Suprapubic skin (tissue), 4 donors: ENCODE data around the gene KIF5C. TPM values are rescaled to one million over a fixed set of nuclear protein-coding genes. Genes with fewer than 3 reads are reported as not detected.

ENCODE experiments used
- DNase-seq, 2 donors: peaks; one replicate each; pipeline ENCODE4 v3.0.0-alpha.2; 2019; ENCODE audit warnings: low spot score in 2 of 2
- H3K27ac ChIP-seq: fragments of 200-600 bp; sonication (generic); one replicate; pipeline ENCODE4 v1.5.1; 2019
- H3K27me3 ChIP-seq: fragments of 200-600 bp; sonication (generic); one replicate; pipeline ENCODE4 v1.5.1; 2019
- H3K36me3 ChIP-seq: fragments of 200-600 bp; sonication (generic); one replicate; pipeline ENCODE4 v1.5.1; 2019
- H3K4me1 ChIP-seq: fragments of 200-600 bp; sonication (generic); one replicate; pipeline ENCODE4 v1.5.1; 2019
- H3K4me3 ChIP-seq: fragments of 200-600 bp; sonication (generic); one replicate; pipeline ENCODE4 v1.5.1; 2019; ENCODE audit warnings: mild to moderate bottlenecking
- H3K9me3 ChIP-seq: fragments of 200-600 bp; sonication (generic); one replicate; pipeline ENCODE4 v1.5.1; 2019
- EP300 ChIP-seq: sonication (generic); formaldehyde crosslinking; IDR thresholded peaks from one replicate; pipeline ENCODE4 v1.6.1; 2017; ENCODE audit warnings: antibody characterized with exemption
- POLR2A ChIP-seq, 2 donors: fragments of 450-650 bp; IDR thresholded peaks; one replicate each; pipeline ENCODE4 v1.6.1; 2017; ENCODE audit warnings: antibody characterized with exemption in 2 of 2, mild to moderate bottlenecking in 2 of 2, moderate library complexity in 2 of 2
- POLR2AphosphoS5 ChIP-seq, 3 donors: sonication (generic); formaldehyde crosslinking; IDR thresholded peaks; one replicate each; pipeline ENCODE4 v1.6.1; 2017; ENCODE audit warnings: antibody characterized with exemption in 3 of 3
- WGBS: methylation state at CpG from one replicate; pipeline ENCODE4 v1.1.5; 2018; 5-methylcytosine and 5-hydroxymethylcytosine counted together
- total RNA-seq, 4 donors: library from RNA; depleted of rRNA; stranded (reverse); fragments of >200 nt; gene quantifications; one replicate each; pipeline ENCODE4 v1.1.0, GENCODE V29; 2016
- TF ChIP-seq, protein P1 (sequence below), 2 donors: fragments of 200-600 bp in 1 of 2; fragments of 450-650 bp in 1 of 2; sonication (generic) in 1 of 2; IDR thresholded peaks; one replicate each; pipeline ENCODE4 v1.5.1; 2016 to 2019; ENCODE audit warnings: antibody characterized with exemption in 2 of 2, mild to moderate bottlenecking in 1 of 2, moderate library complexity in 1 of 2

The KIF5C gene
- total RNA-seq, 4 donors from 2014 or later, result 0.30 to 3.2 (median 1.5) TPM

DNA sequence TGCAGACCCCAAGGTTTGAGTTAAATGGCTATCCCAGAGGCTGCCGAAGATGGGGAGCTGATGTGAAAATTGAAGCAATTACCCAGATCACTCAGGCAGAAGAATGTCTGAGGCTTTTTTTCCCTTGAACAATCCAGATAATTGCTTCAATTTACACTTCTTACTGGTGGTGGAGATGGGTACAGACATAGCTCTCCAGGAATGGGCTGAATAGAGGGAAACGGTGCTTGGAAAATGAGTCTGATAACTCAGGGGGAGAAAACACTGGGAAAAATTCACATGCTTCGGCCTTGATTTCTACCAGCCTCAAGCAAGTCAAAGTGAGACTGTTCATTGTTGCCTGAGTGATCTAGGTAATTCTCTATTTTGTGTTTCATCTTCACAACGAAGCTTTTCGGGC, 9.5 kb upstream of the KIF5C start:
- DNase-seq, result no peak
- H3K36me3 ChIP-seq, result no peaks in the 10 kb centered on the region
- no peaks in the 10 kb centered on the region for H3K9me3 ChIP-seq
- no peak overlapping the region for H3K4me3 ChIP-seq
- TF ChIP-seq POLR2AphosphoS5 (IDR thresholded peaks at IDR 0.05), result no peak
- TF ChIP-seq EP300, result no peak
- TF ChIP-seq POLR2A (IDR thresholded peaks at IDR 0.05), result no peak
- TF ChIP-seq, protein P1, sequence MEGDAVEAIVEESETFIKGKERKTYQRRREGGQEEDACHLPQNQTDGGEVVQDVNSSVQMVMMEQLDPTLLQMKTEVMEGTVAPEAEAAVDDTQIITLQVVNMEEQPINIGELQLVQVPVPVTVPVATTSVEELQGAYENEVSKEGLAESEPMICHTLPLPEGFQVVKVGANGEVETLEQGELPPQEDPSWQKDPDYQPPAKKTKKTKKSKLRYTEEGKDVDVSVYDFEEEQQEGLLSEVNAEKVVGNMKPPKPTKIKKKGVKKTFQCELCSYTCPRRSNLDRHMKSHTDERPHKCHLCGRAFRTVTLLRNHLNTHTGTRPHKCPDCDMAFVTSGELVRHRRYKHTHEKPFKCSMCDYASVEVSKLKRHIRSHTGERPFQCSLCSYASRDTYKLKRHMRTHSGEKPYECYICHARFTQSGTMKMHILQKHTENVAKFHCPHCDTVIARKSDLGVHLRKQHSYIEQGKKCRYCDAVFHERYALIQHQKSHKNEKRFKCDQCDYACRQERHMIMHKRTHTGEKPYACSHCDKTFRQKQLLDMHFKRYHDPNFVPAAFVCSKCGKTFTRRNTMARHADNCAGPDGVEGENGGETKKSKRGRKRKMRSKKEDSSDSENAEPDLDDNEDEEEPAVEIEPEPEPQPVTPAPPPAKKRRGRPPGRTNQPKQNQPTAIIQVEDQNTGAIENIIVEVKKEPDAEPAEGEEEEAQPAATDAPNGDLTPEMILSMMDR (IDR thresholded peaks at IDR 0.05), result no peak
- no peak overlapping the region for H3K27ac ChIP-seq
- no peaks in the 10 kb centered on the region for H3K4me1 ChIP-seq
- WGBS, result 89% methylated on average over 5 of the region's 5 CpGs
- H3K27me3 ChIP-seq, result peaks cover 9% of the 10 kb centered on the region

DNA sequence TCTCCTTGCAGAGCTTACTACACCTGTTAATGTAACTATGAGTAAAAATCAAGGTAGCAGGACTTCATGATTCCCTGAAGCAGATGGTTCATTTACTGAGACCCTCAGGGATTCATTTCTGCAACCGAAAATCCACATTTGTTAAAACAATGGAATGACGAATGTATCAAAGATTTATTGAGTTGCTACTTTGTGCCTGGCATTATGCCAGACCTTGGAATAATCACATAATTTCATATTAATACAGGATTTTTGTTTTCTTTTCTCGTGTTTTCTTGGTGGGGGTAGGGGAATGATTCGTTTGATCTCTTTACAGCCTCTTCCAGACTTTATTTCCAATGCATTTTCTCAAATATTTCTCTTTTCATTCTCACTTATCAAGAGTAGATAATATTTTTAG, 8.9 kb upstream of the KIF5C start:
- WGBS, result 67% methylated on average over 4 of the region's 4 CpGs
- DNase-seq, result no peak

DNA sequence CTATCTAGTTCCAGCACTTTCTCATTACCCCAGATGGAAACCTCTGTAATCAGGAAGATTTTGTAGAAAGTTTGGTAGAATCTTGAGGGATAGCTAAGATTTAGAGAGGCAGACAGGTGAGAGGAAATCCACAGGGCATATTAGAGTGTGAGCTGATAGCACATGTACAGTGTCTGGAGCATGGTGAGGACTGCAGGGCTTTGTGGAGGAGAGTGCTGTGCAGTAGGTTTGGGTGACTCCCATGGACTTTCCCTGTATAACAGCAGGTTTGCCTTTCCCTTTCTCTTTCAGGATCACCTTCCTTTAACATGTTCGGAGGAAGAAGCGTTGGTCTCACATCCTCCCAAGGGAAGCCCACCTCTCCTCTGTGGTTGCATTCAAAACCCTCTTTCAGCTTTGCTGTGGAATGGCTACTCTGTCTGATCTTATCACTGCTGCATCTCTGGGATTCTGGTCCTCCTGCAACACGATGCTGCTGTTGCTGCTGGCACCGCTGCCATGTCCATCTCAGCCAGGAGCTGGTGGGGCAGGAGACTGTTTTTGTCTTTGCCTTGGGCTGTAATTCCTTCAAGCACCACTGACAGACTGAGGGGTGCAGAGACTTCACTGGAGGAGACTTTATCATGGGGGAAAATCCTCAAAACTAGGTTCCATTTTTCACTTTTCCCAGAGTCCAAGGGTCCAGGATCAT, 7.8 kb upstream of the KIF5C start:
- Histone ChIP-seq H3K27ac (no peak overlapping the region), H3K4me3 (no peak overlapping the region), H3K9me3 (no peaks in the 10 kb centered on the region), H3K27me3 (peaks cover 9% of the 10 kb centered on the region), H3K36me3 (no peaks in the 10 kb centered on the region), H3K4me1 (no peaks in the 10 kb centered on the region)
- WGBS, result 68% methylated on average over 4 of the region's 4 CpGs
- DNase-seq, result no peak
- no peak for TF ChIP-seq POLR2AphosphoS5 (IDR thresholded peaks at IDR 0.05)
- TF ChIP-seq, protein P1 (IDR thresholded peaks at IDR 0.05), result no peak
- TF ChIP-seq POLR2A (IDR thresholded peaks at IDR 0.05), result no peak
- no peak for TF ChIP-seq EP300

More for the DNA sequence above, 8.9 kb upstream of the KIF5C start:
- H3K4me3 ChIP-seq, result no peak overlapping the region
- H3K4me1 ChIP-seq, result no peaks in the 10 kb centered on the region
- TF ChIP-seq POLR2AphosphoS5 (IDR thresholded peaks at IDR 0.05) (no peak), POLR2A (IDR thresholded peaks at IDR 0.05) (no peak), EP300 (no peak)
- TF ChIP-seq, protein P1 (IDR thresholded peaks at IDR 0.05), result no peak
- no peaks in the 10 kb centered on the region for H3K9me3 ChIP-seq
- H3K36me3 ChIP-seq, result no peaks in the 10 kb centered on the region
- no peak overlapping the region for H3K27ac ChIP-seq
- H3K27me3 ChIP-seq, result peaks cover 9% of the 10 kb centered on the region

DNA sequence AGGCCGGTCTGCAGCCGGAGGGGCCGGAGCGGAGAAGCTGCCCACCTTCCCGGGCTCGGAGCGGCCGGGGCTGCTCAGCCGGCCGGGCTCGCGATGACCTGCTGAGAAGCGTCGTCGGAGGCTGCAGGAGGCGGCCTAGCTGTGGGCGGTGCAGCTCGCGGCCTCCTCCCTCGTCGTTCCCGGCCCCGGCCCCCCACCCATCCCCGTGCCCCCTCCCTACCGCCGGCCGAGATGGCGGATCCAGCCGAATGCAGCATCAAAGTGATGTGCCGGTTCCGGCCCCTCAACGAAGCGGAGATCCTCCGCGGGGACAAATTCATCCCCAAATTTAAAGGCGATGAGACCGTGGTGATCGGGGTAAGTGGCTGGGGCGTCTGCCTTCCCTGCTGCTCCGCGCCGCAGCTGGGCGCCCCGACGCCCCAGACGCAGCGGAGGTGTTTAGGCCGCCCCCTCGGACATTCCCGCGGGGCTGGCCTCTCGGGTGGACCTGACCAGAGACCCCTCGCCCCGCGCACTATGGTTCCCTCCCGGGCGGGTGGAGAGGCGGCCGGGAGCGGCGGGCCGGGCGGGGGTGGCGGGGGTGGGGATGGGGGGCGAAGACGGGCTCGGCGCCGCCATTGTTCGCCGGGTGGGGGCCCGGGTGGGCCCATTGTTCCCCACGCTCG, 492 bp downstream of the KIF5C start:
- DNase-seq, result no peak
- Histone ChIP-seq H3K4me3 (peak overlapping the region; percentile 46), H3K27me3 (peaks cover 52% of the 10 kb centered on the region), H3K4me1 (peaks cover 28% of the 10 kb centered on the region), H3K36me3 (no peaks in the 10 kb centered on the region), H3K9me3 (no peaks in the 10 kb centered on the region), H3K27ac (no peak overlapping the region)
- TF ChIP-seq EP300 (no peak), POLR2A (IDR thresholded peaks at IDR 0.05) (no peak), POLR2AphosphoS5 (IDR thresholded peaks at IDR 0.05) (no peak)
- TF ChIP-seq, protein P1 (IDR thresholded peaks at IDR 0.05), result no peak
- no CpG with 5 or more reads among the region's 74 CpGs for WGBS

DNA sequence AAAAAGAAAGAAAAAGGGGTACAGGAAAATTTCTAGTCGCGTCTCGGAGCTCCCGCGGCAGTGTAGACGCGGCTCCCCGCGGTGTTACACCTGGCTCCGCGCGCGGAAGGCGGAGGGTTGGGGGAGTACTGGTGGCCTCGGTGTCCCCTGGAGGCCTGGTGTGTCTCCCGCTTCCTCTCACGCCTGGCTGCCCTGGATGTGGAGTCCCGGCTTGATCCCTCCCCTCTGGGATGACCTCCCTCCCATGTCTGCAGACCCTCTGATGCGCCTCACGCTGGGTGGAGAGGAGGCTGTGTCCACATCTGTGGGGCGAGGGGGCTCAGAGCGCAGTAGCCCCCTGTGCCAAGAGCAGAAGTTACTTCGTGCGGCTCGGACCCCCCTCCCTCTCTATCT, 1.2 kb downstream of the KIF5C start:
- Histone ChIP-seq H3K9me3 (no peaks in the 10 kb centered on the region), H3K4me1 (peaks cover 28% of the 10 kb centered on the region), H3K27ac (no peak overlapping the region), H3K4me3 (peak overlapping the region; percentile 46), H3K27me3 (peaks cover 52% of the 10 kb centered on the region), H3K36me3 (no peaks in the 10 kb centered on the region)
- DNase-seq, result peak in 1 of 2 donors; percentile 55
- no peak for TF ChIP-seq EP300
- TF ChIP-seq POLR2A (IDR thresholded peaks at IDR 0.05), result no peak
- TF ChIP-seq POLR2AphosphoS5 (IDR thresholded peaks at IDR 0.05), result no peak
- TF ChIP-seq, protein P1 (IDR thresholded peaks at IDR 0.05), result no peak
- WGBS, result 4% methylated on average over 21 of the region's 25 CpGs
